Psoas muscle (tissue), 8 donors: Measurements from ENCODE around the gene MOB3A. TPM values are rescaled to one million over a fixed set of nuclear protein-coding genes. Genes with fewer than 3 reads are reported as not detected.

Experiments used
- ATAC-seq, 4 donors: fragments of 200-7000 bp; cut with Tn5 transposase; one replicate each; pipeline ENCODE4 v1.9.1; 2020; ENCODE audit warnings: moderate library complexity in 3 of 4, mild to moderate bottlenecking in 2 of 4
- DNase-seq, 2 donors: peaks; one replicate each; pipeline ENCODE4 v3.0.0-alpha.2; 2020
- H3K27ac ChIP-seq: fragments of 200-600 bp; one replicate; pipeline ENCODE4 v1.8.0; 2022
- H3K27me3 ChIP-seq, 3 donors: fragments of 200-600 bp in 1 of 3; one replicate each; pipeline versions ENCODE4 v1.6.1 to v1.8.0; 2013 to 2022; ENCODE audit warnings: low read length in 2 of 3, mild to moderate bottlenecking in 2 of 3, moderate library complexity in 1 of 3; ENCODE audit not compliant: insufficient read depth in 3 of 3
- H3K36me3 ChIP-seq, 2 donors: fragments of 200-600 bp in 1 of 2; one replicate each; pipeline versions ENCODE4 v1.6.1 to v1.8.0; 2013 to 2022; ENCODE audit warnings: low read depth in 1 of 2, mild to moderate bottlenecking in 1 of 2, moderate library complexity in 1 of 2; ENCODE audit not compliant: insufficient read depth in 1 of 2
- H3K4me1 ChIP-seq: fragments of 200-600 bp; one replicate; pipeline ENCODE4 v1.8.0; 2022
- H3K4me3 ChIP-seq: fragments of 200-600 bp; one replicate; pipeline ENCODE4 v1.8.0; 2022; ENCODE audit warnings: mild to moderate bottlenecking
- H3K9me3 ChIP-seq: fragments of 200-600 bp; one replicate; pipeline ENCODE4 v1.8.0; 2022
- WGBS, 3 donors: extraction: QIAGEN DNeasy Blood & Tissue Kit; methylation state at CpG; one replicate each; pipeline versions ENCODE4 v1.1.6 to v1.1.7; 2013; 5-methylcytosine and 5-hydroxymethylcytosine counted together
- intact Hi-C, 2 donors: fragments of 100-400 bp; cut with DNase I; formaldehyde crosslinking; loops; one replicate each; pipeline versions ENCODE4 v1.11.0 to v1.14.2; 2022
- polyA plus RNA-seq, 3 donors: library from polyadenylated mRNA; stranded (reverse); fragments of 200-250 nt; gene quantifications; one replicate each; pipeline ENCODE4 v1.2.3, GENCODE V29; 2013
- total RNA-seq, 4 donors: library from RNA; stranded (reverse); fragmentation: NEBNext Ultra II Directional in 2 of 4; extraction: Animal tissue kit (Norgen Biotek cat#: 25700) in 2 of 4; gene quantifications; one replicate each; pipeline versions ENCODE4 v1.2.1 to v1.2.4, GENCODE V29; 2021 to 2023
- TF ChIP-seq, protein P1 (sequence below): fragments of 200-600 bp; IDR thresholded peaks from one replicate; pipeline ENCODE4 v1.8.0; 2022; ENCODE audit warnings: antibody characterized with exemption
- donor health status: healthy with polysubstance abuse.
- donor health status: DM: no; HTN: no; CAD: no; lungs with moderate emphysema.
- donor health status: Bipolar disorder and iron deficiency.
- donor health status: healthy.
- donor health status: DM: yes; HTN: yes; CAD: no.
- donor health status: DM: no; HTN: no; CAD: no.
- donor health status: DM: no; HTN: no; CAD: no.
- donor health status: DM: yes; HTN: yes; CAD: no.

MOB3A gene
- total and polyA plus RNA-seq, 7 donors, result 8.3 to 19.8 (median 13.5) TPM

DNA sequence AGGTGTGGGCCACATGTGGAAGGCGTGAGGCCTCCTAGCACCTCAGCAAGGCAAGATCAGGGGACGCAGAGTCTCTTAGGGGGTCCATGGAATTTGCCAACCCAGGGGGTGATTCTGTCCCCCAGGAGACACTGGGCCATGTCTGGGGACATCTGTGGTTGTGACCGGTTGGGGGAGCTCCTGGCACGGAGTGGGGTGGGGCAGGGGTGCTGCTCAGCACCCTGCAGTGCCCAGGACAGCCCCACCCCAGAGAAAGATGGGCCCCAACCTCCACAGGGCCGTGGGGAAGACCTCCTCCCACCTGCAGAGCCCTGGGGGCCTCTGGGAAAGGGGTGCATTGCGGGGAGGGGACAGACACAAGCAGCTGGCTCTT, 49.1 kb downstream of the MOB3A start:
- no peaks in the 10 kb centered on the region for H3K9me3 ChIP-seq
- H3K27ac ChIP-seq, result peak overlapping the region; percentile 98
- ATAC-seq (no peak), DNase-seq (no peak)
- peaks cover 77% of the 10 kb centered on the region for H3K4me1 ChIP-seq
- H3K36me3 ChIP-seq, result peaks cover 3 to 52% of the 10 kb centered on the region in 2 donors
- 54 to 71% (median 56%) methylated on average over 6 of the region's 6 CpGs for WGBS, 3 donors
- peak overlapping the region; percentile 97 for H3K4me3 ChIP-seq
- intact Hi-C loops, result no loop called here
- TF ChIP-seq, protein P1, sequence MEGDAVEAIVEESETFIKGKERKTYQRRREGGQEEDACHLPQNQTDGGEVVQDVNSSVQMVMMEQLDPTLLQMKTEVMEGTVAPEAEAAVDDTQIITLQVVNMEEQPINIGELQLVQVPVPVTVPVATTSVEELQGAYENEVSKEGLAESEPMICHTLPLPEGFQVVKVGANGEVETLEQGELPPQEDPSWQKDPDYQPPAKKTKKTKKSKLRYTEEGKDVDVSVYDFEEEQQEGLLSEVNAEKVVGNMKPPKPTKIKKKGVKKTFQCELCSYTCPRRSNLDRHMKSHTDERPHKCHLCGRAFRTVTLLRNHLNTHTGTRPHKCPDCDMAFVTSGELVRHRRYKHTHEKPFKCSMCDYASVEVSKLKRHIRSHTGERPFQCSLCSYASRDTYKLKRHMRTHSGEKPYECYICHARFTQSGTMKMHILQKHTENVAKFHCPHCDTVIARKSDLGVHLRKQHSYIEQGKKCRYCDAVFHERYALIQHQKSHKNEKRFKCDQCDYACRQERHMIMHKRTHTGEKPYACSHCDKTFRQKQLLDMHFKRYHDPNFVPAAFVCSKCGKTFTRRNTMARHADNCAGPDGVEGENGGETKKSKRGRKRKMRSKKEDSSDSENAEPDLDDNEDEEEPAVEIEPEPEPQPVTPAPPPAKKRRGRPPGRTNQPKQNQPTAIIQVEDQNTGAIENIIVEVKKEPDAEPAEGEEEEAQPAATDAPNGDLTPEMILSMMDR, result no peak
- no peaks in the 10 kb centered on the region for H3K27me3 ChIP-seq

DNA sequence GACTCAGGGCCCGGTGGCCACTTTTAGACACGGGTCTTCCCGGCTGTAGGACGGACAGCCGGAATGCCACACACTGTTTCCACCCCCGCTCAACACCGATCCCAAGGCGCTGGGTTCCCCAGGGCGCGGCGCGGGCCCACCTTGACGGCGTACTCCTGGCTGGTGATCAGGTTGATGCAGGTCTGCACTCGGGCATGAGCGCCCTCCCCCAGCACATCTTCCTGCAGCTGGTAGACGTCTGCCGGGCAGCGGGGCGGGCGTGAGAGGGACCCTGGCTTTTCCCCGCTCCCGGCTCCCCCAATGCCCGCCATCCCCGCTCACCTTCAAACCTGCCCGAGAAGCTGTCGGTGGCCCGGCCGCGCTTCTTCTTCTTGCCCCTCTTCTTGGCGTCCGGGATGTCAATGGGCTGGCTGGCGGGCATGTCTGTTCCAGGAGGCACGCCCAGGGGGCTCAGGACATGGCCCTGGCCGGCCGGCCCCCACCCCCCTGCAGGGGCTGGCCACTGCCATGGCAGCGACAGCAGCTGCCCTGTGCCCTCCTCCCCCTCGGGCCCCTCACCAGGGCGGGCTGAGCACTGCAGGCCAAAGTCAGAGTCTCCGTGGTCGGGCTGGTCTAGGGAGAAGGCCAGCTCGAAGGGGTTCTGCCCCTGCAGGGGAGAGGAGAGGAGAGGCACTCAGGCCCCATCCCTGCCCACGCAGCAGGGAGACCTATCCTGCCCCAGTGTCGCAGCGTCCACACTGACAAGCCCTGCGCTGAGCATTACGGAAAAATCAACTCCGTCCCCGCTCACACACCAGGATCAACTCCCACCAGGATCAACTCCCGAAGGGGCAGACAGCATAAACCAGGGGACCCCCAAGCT, 49.8 kb downstream of the MOB3A start:
- ATAC-seq, result no peak
- Histone ChIP-seq H3K36me3 (peaks cover 3 to 56% of the 10 kb centered on the region in 2 donors), H3K4me3 (peak overlapping the region; percentile 97), H3K9me3 (no peaks in the 10 kb centered on the region), H3K27ac (peak overlapping the region; percentile 98), H3K4me1 (peaks cover 79% of the 10 kb centered on the region), H3K27me3 (no peaks in the 10 kb centered on the region)
- intact Hi-C loops, result no loop called here
- peak in 1 of 2 donors; percentile 62 for DNase-seq
- WGBS, 3 donors, result 71 to 80% (median 72%) methylated on average over 41 to 50 of the region's 50 CpGs
- TF ChIP-seq, protein P1, result no peak

DNA sequence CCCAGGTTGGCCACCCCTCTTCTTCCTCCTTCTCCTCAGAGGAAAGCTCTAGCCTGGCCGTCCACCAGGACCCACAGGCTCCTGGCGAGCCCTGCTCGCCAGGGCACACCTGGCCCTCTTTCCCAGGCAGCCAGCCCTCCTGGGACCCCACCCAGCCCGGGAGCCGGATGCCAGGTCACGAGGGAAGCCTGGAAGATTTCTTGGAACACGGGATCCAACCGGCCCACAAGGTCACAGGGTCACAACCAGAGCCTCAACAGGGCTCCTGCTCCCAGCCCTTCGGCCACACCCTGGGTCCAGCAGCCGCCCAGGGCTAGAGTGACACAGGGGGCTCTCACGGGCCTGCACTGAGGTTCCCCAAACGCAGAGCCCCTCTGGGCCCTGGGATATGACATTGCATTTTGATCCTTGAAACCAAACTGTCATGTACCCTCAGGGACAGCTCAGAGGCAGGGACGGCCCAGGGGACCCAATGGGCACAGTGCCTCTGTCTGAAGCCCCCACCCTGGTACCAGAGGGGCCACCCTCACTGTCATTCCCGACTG, 50.6 kb downstream of the MOB3A start:
- Histone ChIP-seq H3K4me3 (peak overlapping the region; percentile 97), H3K27ac (peak overlapping the region; percentile 98)
- intact Hi-C loops, result no loop called here

DNA sequence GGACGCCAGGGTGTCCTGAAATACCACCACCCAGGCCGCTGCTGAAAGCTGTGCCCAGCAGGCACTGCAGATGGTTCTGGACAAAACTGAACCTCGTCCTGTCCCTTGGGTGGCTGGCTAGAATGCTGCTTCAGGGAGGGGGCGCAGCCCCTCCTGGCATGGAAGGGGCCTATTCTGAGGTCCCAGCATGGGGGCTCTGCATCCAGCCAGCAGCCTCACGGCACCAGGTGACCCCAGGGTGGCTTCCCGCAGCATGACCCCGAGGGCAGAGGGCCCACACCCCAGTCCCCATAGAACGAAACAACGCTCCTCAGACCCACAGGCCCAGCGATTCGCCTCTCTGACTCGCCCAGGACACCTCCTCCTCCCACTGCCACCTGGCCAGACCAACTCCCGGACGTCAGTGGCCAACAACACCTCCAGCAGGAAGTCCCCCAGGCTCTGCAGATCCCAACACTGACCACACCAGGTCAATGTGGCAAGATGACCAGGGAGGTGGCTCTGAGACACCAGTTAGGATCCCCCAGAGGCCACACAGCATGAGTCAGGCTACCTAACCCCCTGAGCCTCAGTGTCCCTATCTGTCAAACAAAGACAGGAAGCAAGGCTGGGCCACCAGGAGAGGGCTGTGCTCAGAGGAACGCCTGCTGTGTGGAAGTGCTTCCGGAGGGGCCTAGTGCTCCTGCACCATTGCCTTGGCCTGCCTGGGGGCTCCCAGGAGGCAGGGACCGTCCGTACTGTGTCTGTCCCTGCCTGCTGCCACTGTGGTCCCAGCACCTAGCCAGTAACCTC, 51.2 kb downstream of the MOB3A start:
- intact Hi-C loops, result no loop called here
- Histone ChIP-seq H3K9me3 (no peaks in the 10 kb centered on the region), H3K4me1 (peaks cover 93% of the 10 kb centered on the region), H3K36me3 (peaks cover 6 to 67% of the 10 kb centered on the region in 2 donors), H3K27me3 (no peaks in the 10 kb centered on the region), H3K4me3 (peak overlapping the region; percentile 97), H3K27ac (peak overlapping the region; percentile 98)
- peak in 1 of 2 donors; percentile 66 for DNase-seq
- TF ChIP-seq, protein P1, result no peak
- no peak for ATAC-seq
- WGBS, 3 donors, result 44 to 52% (median 50%) methylated on average over 18 of the region's 18 CpGs

More for the DNA sequence above, 50.6 kb downstream of the MOB3A start:
- DNase-seq (peak; percentile 60 to 84), ATAC-seq (peak in 2 of 4 donors; percentile 0 to 8)
- H3K4me1 ChIP-seq, result peaks cover 86% of the 10 kb centered on the region
- H3K9me3 ChIP-seq, result no peaks in the 10 kb centered on the region
- 13 to 43% (median 24%) methylated on average over 14 of the region's 14 CpGs for WGBS, 3 donors
- no peaks in the 10 kb centered on the region for H3K27me3 ChIP-seq
- TF ChIP-seq, protein P1, result no peak
- H3K36me3 ChIP-seq, result peaks cover 6 to 63% of the 10 kb centered on the region in 2 donors
